Upper lobe of left lung (tissue), 6 donors: ENCODE data around the gene ADAMTS3. TPM values are rescaled to one million over a fixed set of nuclear protein-coding genes. Genes with fewer than 3 reads are reported as not detected.

Experiments
- ATAC-seq, 2 donors: fragments of 200-7000 bp; cut with Tn5 transposase; one replicate each; pipeline ENCODE4 v1.9.1; 2022; ENCODE audit warnings: mild to moderate bottlenecking in 2 of 2, moderate library complexity in 2 of 2; ENCODE audit not compliant: low FRiP score in 2 of 2
- DNase-seq, 2 donors: peaks; one replicate each; pipeline ENCODE4 v3.0.0-alpha.2; 2019 to 2020
- H3K27ac ChIP-seq, 4 donors: fragments of 200-600 bp; sonication (generic); one replicate each; pipeline ENCODE4 v1.5.1; 2016 to 2019
- H3K27me3 ChIP-seq, 4 donors: fragments of 200-600 bp; sonication (generic); one replicate each; pipeline ENCODE4 v1.5.1; 2017 to 2019
- H3K36me3 ChIP-seq, 4 donors: fragments of 200-600 bp; sonication (generic); one replicate each; pipeline ENCODE4 v1.5.1; 2016 to 2019
- H3K4me1 ChIP-seq, 4 donors: fragments of 200-600 bp; sonication (generic); one replicate each; pipeline ENCODE4 v1.5.1; 2018 to 2019
- H3K4me3 ChIP-seq, 4 donors: fragments of 200-600 bp; sonication (generic); one replicate each; pipeline ENCODE4 v1.5.1; 2017 to 2019; ENCODE audit warnings: mild to moderate bottlenecking in 2 of 4, moderate library complexity in 1 of 4
- H3K9me3 ChIP-seq, 4 donors: fragments of 200-600 bp; sonication (generic); one replicate each; pipeline ENCODE4 v1.5.1; 2018 to 2019
- CTCF ChIP-seq, 6 experiments: fragments of 450-650 bp in 4 of 6; fragments of 200-600 bp in 2 of 6; sonication (generic) in 2 of 6; IDR thresholded peaks; one replicate each; pipeline ENCODE4 v1.5.1; 2016 to 2019; ENCODE audit warnings: antibody characterized with exemption in 6 of 6
- EP300 ChIP-seq, 4 donors: sonication (generic); formaldehyde crosslinking; IDR thresholded peaks; one replicate each; pipeline ENCODE4 v1.5.1; 2017; ENCODE audit warnings: antibody characterized with exemption in 4 of 4, control low read depth in 2 of 4
- POLR2A ChIP-seq, 4 donors: fragments of 450-650 bp; IDR thresholded peaks; one replicate each; pipeline ENCODE4 v1.5.1; 2016 to 2017; ENCODE audit warnings: antibody characterized with exemption in 4 of 4, mild to moderate bottlenecking in 2 of 4
- POLR2AphosphoS5 ChIP-seq, 2 donors: sonication (generic); formaldehyde crosslinking; IDR thresholded peaks; one replicate each; pipeline ENCODE4 v1.5.1; 2017; ENCODE audit warnings: antibody characterized with exemption in 2 of 2
- WGBS, 2 donors: methylation state at CpG; one replicate each; pipeline ENCODE4 v1.1.5; 2017 to 2018; 5-methylcytosine and 5-hydroxymethylcytosine counted together
- total RNA-seq, 6 donors: library from RNA; depleted of rRNA in 4 of 6; stranded (reverse); fragments of >200 nt in 4 of 6; gene quantifications; one replicate each; pipeline versions ENCODE4 v1.1.0 to v1.2.1, GENCODE V29; 2016 to 2021
- donor health status: DM: no; HTN: no; CAD: no; lungs with moderate emphysema.
- donor health status: DM: no; HTN: yes; CAD: no; lungs with severe emphysema.

The ADAMTS3 gene
- total RNA-seq, 6 donors from 2014 or later: 1.0 to 5.2 (median 2.3) TPM

GRCh38 chr4:72489267-72489666 lies 79.8 kb downstream of the ADAMTS3 start:
- ATAC-seq: no peak
- no peak for TF ChIP-seq EP300 (IDR thresholded peaks at IDR 0.05)
- no peak for TF ChIP-seq POLR2A (IDR thresholded peaks at IDR 0.05)
- TF ChIP-seq CTCF (IDR thresholded peaks at IDR 0.05): no peak
- no peak for TF ChIP-seq POLR2AphosphoS5 (IDR thresholded peaks at IDR 0.05)

GRCh38 chr4:72486991-72487390 lies 82.0 kb downstream of the ADAMTS3 start:
- Histone ChIP-seq H3K4me1 (no peaks in the 10 kb centered on the region), H3K36me3 (no peaks in the 10 kb centered on the region), H3K9me3 (no peaks in the 10 kb centered on the region), H3K27ac (no peak overlapping the region), H3K4me3 (no peak overlapping the region), H3K27me3 (no peaks in the 10 kb centered on the region)
- no peak for DNase-seq
- no peak for ATAC-seq
- TF ChIP-seq POLR2A (IDR thresholded peaks at IDR 0.05): no peak
- TF ChIP-seq POLR2AphosphoS5 (IDR thresholded peaks at IDR 0.05): no peak
- TF ChIP-seq CTCF (IDR thresholded peaks at IDR 0.05): no peak
- no peak for TF ChIP-seq EP300 (IDR thresholded peaks at IDR 0.05)

More at GRCh38 chr4:72489267-72489666, 79.8 kb downstream of the ADAMTS3 start:
- no peak overlapping the region for H3K27ac ChIP-seq
- no peaks in the 10 kb centered on the region for H3K9me3 ChIP-seq
- H3K36me3 ChIP-seq: no peaks in the 10 kb centered on the region
- H3K4me1 ChIP-seq: no peaks in the 10 kb centered on the region
- H3K4me3 ChIP-seq: no peak overlapping the region
- 62 to 68% methylated on average over 4 of the region's 4 CpGs for WGBS, 2 donors
- no peak for DNase-seq
- no peaks in the 10 kb centered on the region for H3K27me3 ChIP-seq

GRCh38 chr4:72484981-72485380 lies 84.0 kb downstream of the ADAMTS3 start:
- no peaks in the 10 kb centered on the region for H3K36me3 ChIP-seq
- WGBS, 2 donors: 66 to 79% methylated on average over 1 of the region's 1 CpG
- ATAC-seq (no peak), DNase-seq (no peak)
- TF ChIP-seq CTCF (IDR thresholded peaks at IDR 0.05) (no peak), POLR2AphosphoS5 (IDR thresholded peaks at IDR 0.05) (no peak), EP300 (IDR thresholded peaks at IDR 0.05) (no peak), POLR2A (IDR thresholded peaks at IDR 0.05) (no peak)
- H3K4me3 ChIP-seq: no peak overlapping the region
- no peaks in the 10 kb centered on the region for H3K9me3 ChIP-seq
- no peaks in the 10 kb centered on the region for H3K27me3 ChIP-seq
- H3K4me1 ChIP-seq: no peaks in the 10 kb centered on the region
- no peak overlapping the region for H3K27ac ChIP-seq

GRCh38 chr4:72473434-72473900 lies 95.6 kb downstream of the ADAMTS3 start:
- DNase-seq: no peak
- no peaks in the 10 kb centered on the region for H3K27me3 ChIP-seq
- H3K4me3 ChIP-seq: no peak overlapping the region
- H3K4me1 ChIP-seq: no peaks in the 10 kb centered on the region
- no peak for ATAC-seq
- no peak overlapping the region for H3K27ac ChIP-seq
- TF ChIP-seq EP300 (IDR thresholded peaks at IDR 0.05) (no peak), POLR2A (IDR thresholded peaks at IDR 0.05) (no peak), POLR2AphosphoS5 (IDR thresholded peaks at IDR 0.05) (no peak), CTCF (IDR thresholded peaks at IDR 0.05) (no peak)
- H3K9me3 ChIP-seq: no peaks in the 10 kb centered on the region
- WGBS, 2 donors: 78 to 100% methylated on average over 1 of the region's 1 CpG
- no peaks in the 10 kb centered on the region for H3K36me3 ChIP-seq

GRCh38 chr4:72471816-72472215 lies 97.2 kb downstream of the ADAMTS3 start:
- H3K27ac ChIP-seq: no peak overlapping the region
- no peaks in the 10 kb centered on the region for H3K36me3 ChIP-seq
- no peak overlapping the region for H3K4me3 ChIP-seq
- no peak for DNase-seq
- no peaks in the 10 kb centered on the region for H3K4me1 ChIP-seq
- H3K9me3 ChIP-seq: no peaks in the 10 kb centered on the region
- 74 to 84% methylated on average over 2 of the region's 2 CpGs for WGBS, 2 donors
- TF ChIP-seq CTCF (IDR thresholded peaks at IDR 0.05): no peak
- TF ChIP-seq EP300 (IDR thresholded peaks at IDR 0.05): no peak
- no peak for TF ChIP-seq POLR2AphosphoS5 (IDR thresholded peaks at IDR 0.05)
- no peak for TF ChIP-seq POLR2A (IDR thresholded peaks at IDR 0.05)
- no peaks in the 10 kb centered on the region for H3K27me3 ChIP-seq
- ATAC-seq: no peak
